Right kidney (tissue), 9 donors: ENCODE data around the gene PCP2.

Experiments
- DNase-seq: peaks from one replicate; pipeline ENCODE4 v3.0.0-alpha.2; 2016
- long read RNA-seq, 8 donors: transcript quantifications; one replicate each; lab custom pipeline, GENCODE V29; 2026

PCP2 gene
- long read RNA-seq, donor 1, partial matches to known transcripts = 21 of 178 reads
- long read RNA-seq, donor 1, other reads (novel, unspliced or antisense) = 157 of 178 reads
- long read RNA-seq, donor 2 = 0 reads
- long read RNA-seq, donor 3 = 0 reads
- long read RNA-seq, donor 4, partial matches to known transcripts = 6 of 84 reads
- long read RNA-seq, donor 4, other reads (novel, unspliced or antisense) = 78 of 84 reads
- long read RNA-seq, donor 5, partial matches to known transcripts = 0 of 149 reads
- long read RNA-seq, donor 5, other reads (novel, unspliced or antisense) = 149 of 149 reads
- long read RNA-seq, donor 6 = 0 reads
- long read RNA-seq, donor 7 = 0 reads
- long read RNA-seq, donor 8 = 0 reads

GRCh38 chr19:7633698-7634097 is at the start of gene PCP2:
PCP2 (minus strand) TSS chr19:7633719; CDS start chr19:7633457, 262 bp downstream.
- DNase-seq = no peak

GRCh38 chr19:7682175-7682855 is 48.8 kb upstream of the PCP2 start:
- no peak for DNase-seq

GRCh38 chr19:7681340-7682174 is 48.0 kb upstream of the PCP2 start:
- DNase-seq = peak; percentile 69

GRCh38 chr19:7680606-7681339 is 47.3 kb upstream of the PCP2 start, which contains the start of gene TRAPPC5:
TRAPPC5 (plus strand) TSS chr19:7680833; CDS start chr19:7682254, 1,421 bp downstream.
- peak; percentile 89 for DNase-seq

GRCh38 chr19:7679771-7680605 is 46.5 kb upstream of the PCP2 start:
- no peak for DNase-seq

GRCh38 chr19:7678971-7679751 is 45.6 kb upstream of the PCP2 start:
- peak; percentile 19 for DNase-seq

- DNase-seq = no peak
Observed at GRCh38 chr19:7677669-7678311, 44.3 kb upstream of the PCP2 start.

GRCh38 chr19:7676854-7677253 is 43.3 kb upstream of the PCP2 start, which contains the start of gene MCEMP1:
MCEMP1 (plus strand) TSS chr19:7677090; CDS start chr19:7677121, 31 bp downstream.
- DNase-seq = no peak

GRCh38 chr19:7676376-7676775 is 42.9 kb upstream of the PCP2 start:
- no peak for DNase-seq

GRCh38 chr19:7674010-7675005 is 40.8 kb upstream of the PCP2 start:
- DNase-seq = no peak

GRCh38 chr19:7672522-7672921 is 39.0 kb upstream of the PCP2 start:
- DNase-seq = no peak

GRCh38 chr19:7670790-7671189 is 37.3 kb upstream of the PCP2 start:
- no peak for DNase-seq

GRCh38 chr19:7670150-7670783 is 36.7 kb upstream of the PCP2 start:
- DNase-seq = peak; percentile 33

GRCh38 chr19:7669641-7670040 is 36.1 kb upstream of the PCP2 start:
- no peak for DNase-seq

GRCh38 chr19:7668842-7669241 is 35.3 kb upstream of the PCP2 start, which contains the start of gene RETN:
RETN (plus strand) TSS chr19:7669049; CDS start chr19:7669327, 278 bp downstream.
- DNase-seq = no peak

GRCh38 chr19:7665076-7665475 is 31.6 kb upstream of the PCP2 start:
- DNase-seq = no peak

GRCh38 chr19:7663706-7664105 is 30.2 kb upstream of the PCP2 start:
- no peak for DNase-seq

- DNase-seq = no peak
Observed at GRCh38 chr19:7662657-7663056, 29.1 kb upstream of the PCP2 start.
